HUES48 (cell line): Measurements from ENCODE around the gene NRG3.
A peak's percentile ranks its signal among the peaks of the same experiment; 100 is the strongest.
"Not testable (repeated sequence)": the region's sequence is repeated elsewhere in the genome, so short reads cannot be mapped to it uniquely, and the experiment has no call there.

Experiments
- H3K27ac ChIP-seq: one replicate; pipeline ENCODE4 v1.7.0; 2013; ENCODE audit warnings: low read depth, low read length, inconsistent platforms
- H3K27me3 ChIP-seq: 2 replicates; pipeline ENCODE4 v1.6.1; 2013; ENCODE audit warnings: mild to moderate bottlenecking, low read length; ENCODE audit not compliant: control insufficient read depth, insufficient read depth
- H3K36me3 ChIP-seq: 2 replicates; pipeline ENCODE4 v1.6.1; 2013; ENCODE audit warnings: low read length; ENCODE audit not compliant: control insufficient read depth, insufficient read depth
- H3K4me1 ChIP-seq: 2 replicates; pipeline ENCODE4 v1.6.1; 2013; ENCODE audit warnings: mild to moderate bottlenecking, low read length; ENCODE audit not compliant: control insufficient read depth, insufficient read depth
- H3K4me3 ChIP-seq: 2 replicates; pipeline ENCODE4 v1.5.1; 2013; ENCODE audit warnings: mild to moderate bottlenecking, low read depth, low read length
- H3K9ac ChIP-seq: 2 replicates; pipeline ENCODE4 v1.6.1; 2013; ENCODE audit warnings: mild to moderate bottlenecking, low read depth, low read length, moderate library complexity
- H3K9me3 ChIP-seq: 2 replicates; pipeline ENCODE4 v1.6.1; 2013; ENCODE audit warnings: low read length; ENCODE audit not compliant: control insufficient read depth, insufficient read depth

The NRG3 gene

DNA sequence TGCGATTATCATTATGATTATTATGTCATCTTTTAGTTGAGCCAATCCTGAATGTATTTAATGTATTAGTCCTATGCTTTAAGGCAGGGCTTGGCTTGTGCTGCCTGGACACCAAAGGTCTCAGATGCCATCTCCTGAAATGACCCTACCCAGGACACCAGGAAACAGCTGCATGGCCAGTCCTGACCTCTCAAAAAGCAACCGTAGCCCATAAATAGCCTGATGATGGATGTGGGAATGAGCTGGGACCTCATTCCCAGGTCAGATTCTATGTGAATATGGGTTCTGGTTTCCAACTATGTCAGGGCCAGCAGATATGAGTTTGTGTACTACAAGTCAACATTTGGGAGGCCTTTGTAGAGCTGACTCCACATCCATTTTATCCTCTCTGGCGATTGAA lies 438.4 kb downstream of the NRG3 start:
- Histone ChIP-seq H3K36me3 (no peaks in the 10 kb centered on the region), H3K9me3 (no peaks in the 10 kb centered on the region), H3K4me3 (no peak overlapping the region), H3K9ac (no peak overlapping the region), H3K27ac (no peak overlapping the region), H3K27me3 (no peaks in the 10 kb centered on the region), H3K4me1 (no peaks in the 10 kb centered on the region)

DNA sequence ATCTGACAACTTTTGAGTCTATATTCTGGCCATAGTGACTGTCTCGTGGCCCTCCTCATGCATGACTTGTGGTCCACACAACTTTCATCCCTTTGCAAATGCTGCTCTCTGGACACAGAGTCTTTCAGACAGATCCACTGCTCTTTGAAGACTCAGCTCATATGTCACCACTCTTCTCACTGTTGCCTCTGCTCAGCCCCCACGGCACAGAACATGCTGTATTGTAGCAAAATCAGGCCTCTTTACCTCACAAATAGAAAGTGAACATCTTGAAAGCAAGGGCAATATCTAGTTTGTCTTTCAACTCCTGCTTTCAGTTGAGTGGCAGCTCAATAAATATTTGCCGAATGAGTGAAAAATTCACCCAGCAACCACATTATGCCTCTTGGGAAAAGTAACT lies 443.5 kb downstream of the NRG3 start:
- H3K27ac ChIP-seq, result no peak overlapping the region
- no peak overlapping the region for H3K4me3 ChIP-seq
- 0 out of 2 replicates have a peak, but pooled peaks cover 7% of the 10 kb centered on the region for H3K4me1 ChIP-seq
- H3K9ac ChIP-seq, result no peak overlapping the region
- no peaks in the 10 kb centered on the region for H3K27me3 ChIP-seq
- no peaks in the 10 kb centered on the region for H3K36me3 ChIP-seq
- no peaks in the 10 kb centered on the region for H3K9me3 ChIP-seq

DNA sequence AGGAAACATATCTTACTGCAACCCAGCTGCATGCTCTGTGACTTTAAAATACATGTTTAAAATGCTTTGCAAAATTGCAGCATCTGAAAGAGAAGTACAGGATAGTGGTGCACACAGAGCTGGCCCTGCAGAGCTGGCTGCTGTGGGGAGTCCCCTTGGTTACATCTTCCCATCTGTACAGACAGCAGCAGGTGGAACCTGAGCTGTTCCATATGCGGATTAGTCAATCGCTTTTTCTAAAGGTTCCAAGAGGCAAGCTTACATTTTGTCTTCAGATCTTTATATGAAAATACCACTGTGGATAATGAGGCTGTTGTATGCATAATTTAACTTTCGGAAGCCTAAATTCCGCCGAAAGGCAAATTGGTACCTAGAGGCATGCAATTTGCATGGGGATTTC lies 444.1 kb downstream of the NRG3 start:
- Histone ChIP-seq H3K27ac (no peak overlapping the region), H3K4me1 (0 out of 2 replicates have a peak, but pooled peaks cover 7% of the 10 kb centered on the region), H3K36me3 (no peaks in the 10 kb centered on the region), H3K9ac (no peak overlapping the region), H3K4me3 (no peak overlapping the region), H3K9me3 (no peaks in the 10 kb centered on the region), H3K27me3 (no peaks in the 10 kb centered on the region)

DNA sequence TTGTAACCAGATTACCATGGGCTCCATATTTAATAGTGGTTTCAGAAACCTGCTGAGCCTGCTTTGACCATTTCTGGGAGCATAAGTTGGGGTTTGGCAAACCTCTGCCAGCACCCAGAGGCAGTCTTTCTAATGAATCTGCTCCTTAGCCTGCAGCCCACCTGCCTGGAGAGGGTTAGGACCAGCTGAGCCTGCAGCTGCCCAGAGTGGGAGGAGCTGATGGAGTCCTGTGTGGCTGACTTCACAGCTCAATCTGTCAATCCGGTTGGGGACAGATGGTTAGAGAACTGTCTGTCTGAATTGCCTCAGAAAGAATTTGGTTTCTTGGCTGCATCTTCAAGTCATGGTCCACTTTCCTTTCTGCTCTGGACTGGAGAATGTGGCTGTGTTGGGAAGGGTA lies 444.6 kb downstream of the NRG3 start:
- Histone ChIP-seq H3K4me1 (0 out of 2 replicates have a peak, but pooled peaks cover 7% of the 10 kb centered on the region), H3K9me3 (no peaks in the 10 kb centered on the region), H3K27ac (no peak overlapping the region), H3K9ac (no peak overlapping the region), H3K27me3 (no peaks in the 10 kb centered on the region), H3K4me3 (no peak overlapping the region), H3K36me3 (no peaks in the 10 kb centered on the region)

DNA sequence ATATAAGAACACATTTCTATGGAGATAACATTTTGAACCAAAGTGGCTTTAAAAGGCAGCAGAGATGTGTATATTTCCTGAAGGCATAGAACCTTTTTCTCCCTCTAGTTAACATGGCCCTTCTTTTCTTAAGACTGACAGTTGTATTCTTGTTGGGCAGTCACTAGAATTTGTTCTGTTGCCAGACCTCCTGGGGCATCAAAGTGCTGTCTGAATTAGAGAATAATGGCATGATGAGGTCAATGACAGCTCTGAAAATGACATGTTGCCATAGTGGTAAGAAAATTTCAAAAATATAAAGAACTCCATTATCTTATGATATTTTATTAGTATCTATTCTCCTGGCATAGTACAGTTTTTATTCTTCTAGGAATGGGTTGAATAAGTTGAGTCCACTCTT lies 446.7 kb downstream of the NRG3 start:
- Histone ChIP-seq H3K9ac (no peak overlapping the region), H3K4me3 (no peak overlapping the region), H3K4me1 (0 out of 2 replicates have a peak, but pooled peaks cover 7% of the 10 kb centered on the region), H3K27ac (no peak overlapping the region), H3K9me3 (no peaks in the 10 kb centered on the region), H3K27me3 (no peaks in the 10 kb centered on the region), H3K36me3 (no peaks in the 10 kb centered on the region)

DNA sequence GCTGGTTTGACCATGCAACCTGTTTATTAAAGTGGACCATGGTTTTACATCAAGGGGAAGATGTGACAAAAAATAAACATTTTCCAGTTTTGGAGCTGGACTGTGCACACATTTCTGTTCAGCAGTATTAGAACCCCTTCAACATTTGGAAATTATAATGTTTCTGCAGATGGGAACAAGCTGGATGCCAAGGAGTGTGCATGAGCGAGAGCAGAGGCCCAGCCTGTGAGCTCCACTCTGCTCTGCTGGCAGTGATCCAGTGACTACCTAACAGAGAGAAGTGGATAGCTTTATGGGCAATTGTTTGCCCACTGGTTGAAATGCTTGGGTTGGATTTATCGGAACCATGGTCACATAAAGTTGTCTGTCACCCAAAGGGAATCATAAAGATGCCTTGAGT lies 456.7 kb downstream of the NRG3 start:
- H3K27ac ChIP-seq, result no peak overlapping the region
- H3K9me3 ChIP-seq, result no peaks in the 10 kb centered on the region
- no peaks in the 10 kb centered on the region for H3K4me1 ChIP-seq
- no peak overlapping the region for H3K9ac ChIP-seq
- H3K36me3 ChIP-seq, result no peaks in the 10 kb centered on the region
- no peak overlapping the region for H3K4me3 ChIP-seq
- H3K27me3 ChIP-seq, result no peaks in the 10 kb centered on the region

DNA sequence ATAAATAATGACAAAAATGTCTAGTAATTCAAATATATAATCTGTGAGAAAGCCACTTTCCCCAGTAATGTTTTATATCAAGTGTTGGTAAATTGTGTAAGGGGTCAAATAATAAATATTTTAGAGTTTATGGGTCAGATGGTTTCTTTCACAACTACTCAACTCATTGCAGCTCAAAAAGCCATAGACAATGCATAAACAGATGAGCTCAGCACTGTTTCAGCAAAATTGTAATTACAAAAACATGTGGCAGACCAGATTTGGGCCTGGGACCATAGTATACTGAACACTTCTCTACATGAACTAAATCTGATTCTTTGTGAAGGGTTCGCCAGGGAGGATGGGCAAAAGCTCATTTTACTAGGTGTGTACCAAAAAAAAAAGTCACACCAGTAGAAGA lies 460.8 kb downstream of the NRG3 start:
- H3K27ac ChIP-seq, result no peak overlapping the region
- H3K36me3 ChIP-seq, result no peaks in the 10 kb centered on the region
- no peaks in the 10 kb centered on the region for H3K4me1 ChIP-seq
- no peak overlapping the region for H3K9ac ChIP-seq
- no peaks in the 10 kb centered on the region for H3K9me3 ChIP-seq
- no peak overlapping the region for H3K4me3 ChIP-seq
- H3K27me3 ChIP-seq, result no peaks in the 10 kb centered on the region

DNA sequence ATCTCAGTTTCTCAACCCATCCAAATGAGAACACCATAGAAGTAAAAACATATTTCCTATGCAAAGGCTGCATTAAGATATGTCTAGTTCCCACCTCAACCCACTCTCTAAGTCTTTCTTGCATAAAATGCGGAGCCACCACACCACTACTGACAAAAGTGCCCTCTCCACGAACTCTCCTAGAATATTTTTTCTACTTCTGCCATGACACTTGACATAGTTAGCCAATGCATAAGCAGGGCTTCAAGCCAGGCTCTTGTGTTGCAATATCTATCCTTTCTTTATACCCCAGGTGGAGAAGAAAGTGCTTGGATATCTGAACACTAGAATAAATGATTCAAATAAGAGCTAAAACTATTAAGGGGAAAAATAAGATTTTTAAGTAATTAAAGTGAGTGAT lies 465.2 kb downstream of the NRG3 start:
- Histone ChIP-seq H3K4me3 (no peak overlapping the region), H3K9ac (no peak overlapping the region), H3K4me1 (no peaks in the 10 kb centered on the region), H3K9me3 (no peaks in the 10 kb centered on the region), H3K27ac (no peak overlapping the region), H3K27me3 (no peaks in the 10 kb centered on the region), H3K36me3 (no peaks in the 10 kb centered on the region)

DNA sequence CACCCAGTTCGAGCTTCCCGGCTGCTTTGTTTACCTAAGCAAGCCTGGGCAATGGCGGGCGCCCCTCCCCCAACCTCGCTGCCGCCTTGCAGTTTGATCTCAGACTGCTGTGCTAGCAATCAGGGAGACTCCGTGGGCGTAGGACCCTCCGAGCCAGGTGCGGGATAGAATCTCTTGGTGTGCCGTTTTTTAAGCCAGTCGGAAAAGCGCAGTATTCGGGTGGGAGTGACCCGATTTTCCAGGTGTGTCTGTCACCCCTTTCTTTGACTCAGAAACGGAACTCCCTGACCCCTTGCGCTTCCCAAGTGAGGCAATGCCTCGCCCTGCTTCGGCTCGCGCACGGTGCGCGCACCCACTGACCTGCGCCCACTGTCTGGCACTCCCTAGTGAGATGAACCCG lies 474.6 kb downstream of the NRG3 start:
- H3K27me3 ChIP-seq, H3K27ac ChIP-seq, H3K36me3 ChIP-seq, H3K9me3 ChIP-seq, H3K4me1 ChIP-seq: not testable (repeated sequence)
- Histone ChIP-seq H3K4me3 (peak overlapping the region; percentile 35; the same call in 1 of the 2 replicates), H3K9ac (peak overlapping the region; percentile 8; the same call in 1 of the 2 replicates)

DNA sequence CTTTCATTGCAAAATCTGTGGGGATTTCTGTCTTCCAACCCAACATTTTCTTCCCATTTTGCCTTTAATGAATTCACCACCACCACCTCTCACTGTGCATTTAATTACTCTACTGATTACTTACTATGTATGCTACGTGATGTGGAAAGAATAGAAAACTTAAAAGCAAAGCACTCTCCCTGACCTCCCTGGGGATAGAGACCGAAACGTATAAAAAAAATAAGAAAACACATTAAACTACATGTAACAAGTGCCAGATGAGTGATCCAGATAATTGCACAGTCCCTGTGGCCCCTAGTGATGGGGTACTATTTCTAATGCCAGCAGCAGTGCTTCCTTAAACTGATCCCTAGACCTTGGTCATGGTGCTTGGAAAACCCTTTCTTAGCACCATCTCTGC lies 478.4 kb downstream of the NRG3 start:
- no peaks in the 10 kb centered on the region for H3K4me1 ChIP-seq
- H3K36me3 ChIP-seq, result no peaks in the 10 kb centered on the region
- no peak overlapping the region for H3K27ac ChIP-seq
- H3K27me3 ChIP-seq, result no peaks in the 10 kb centered on the region
- H3K9ac ChIP-seq, result no peak overlapping the region
- H3K4me3 ChIP-seq, result no peak overlapping the region
- no peaks in the 10 kb centered on the region for H3K9me3 ChIP-seq

DNA sequence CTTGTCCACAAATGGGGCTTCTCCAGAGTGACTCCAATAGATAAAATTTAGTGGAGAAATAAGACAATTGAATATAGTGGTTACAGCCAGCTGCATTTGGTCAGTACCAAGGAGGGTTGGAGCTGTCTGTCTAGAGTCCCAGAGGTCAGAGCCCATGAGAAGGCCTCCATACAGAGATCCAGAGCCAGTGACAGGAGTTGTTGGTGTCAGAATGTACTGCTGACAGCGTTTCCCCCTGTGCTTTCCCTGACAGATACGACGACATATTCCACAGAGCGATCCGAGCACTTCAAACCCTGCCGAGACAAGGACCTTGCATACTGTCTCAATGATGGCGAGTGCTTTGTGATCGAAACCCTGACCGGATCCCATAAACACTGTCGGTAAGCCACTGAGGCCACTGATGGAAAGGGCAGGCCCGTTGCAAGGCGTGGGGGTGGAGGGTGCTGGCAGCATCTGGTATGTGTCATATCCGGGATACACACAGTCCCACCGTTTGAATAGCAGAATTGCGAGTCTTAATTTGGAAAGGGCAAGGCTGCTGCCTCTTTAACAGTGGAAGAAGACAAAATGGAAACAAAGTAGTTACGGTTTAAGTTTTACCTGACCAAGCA lies 483.6 kb downstream of the NRG3 start:
- Histone ChIP-seq H3K4me3 (no peak overlapping the region), H3K9me3 (no peaks in the 10 kb centered on the region), H3K27ac (no peak overlapping the region), H3K27me3 (no peaks in the 10 kb centered on the region), H3K4me1 (no peaks in the 10 kb centered on the region), H3K36me3 (no peaks in the 10 kb centered on the region), H3K9ac (no peak overlapping the region)
